A549 treated with Mapracorat at 1 μM for 4 hours (cell line): ENCODE results near the gene TTLL1. TPM values are rescaled to one million over a fixed set of nuclear protein-coding genes. Genes with fewer than 3 reads are reported as not detected.

Source experiments
- total RNA-seq: library from RNA; stranded (reverse); fragments of 200-300 nt; extraction: Qiagen RNA extraction; gene quantifications from 5 replicates; pipeline ENCODE4 v1.2.3, GENCODE V29; 2022

The TTLL1 gene
- total RNA-seq: 2.1 to 3.4 TPM (median 2.6 TPM) in 5 replicates

DNA sequence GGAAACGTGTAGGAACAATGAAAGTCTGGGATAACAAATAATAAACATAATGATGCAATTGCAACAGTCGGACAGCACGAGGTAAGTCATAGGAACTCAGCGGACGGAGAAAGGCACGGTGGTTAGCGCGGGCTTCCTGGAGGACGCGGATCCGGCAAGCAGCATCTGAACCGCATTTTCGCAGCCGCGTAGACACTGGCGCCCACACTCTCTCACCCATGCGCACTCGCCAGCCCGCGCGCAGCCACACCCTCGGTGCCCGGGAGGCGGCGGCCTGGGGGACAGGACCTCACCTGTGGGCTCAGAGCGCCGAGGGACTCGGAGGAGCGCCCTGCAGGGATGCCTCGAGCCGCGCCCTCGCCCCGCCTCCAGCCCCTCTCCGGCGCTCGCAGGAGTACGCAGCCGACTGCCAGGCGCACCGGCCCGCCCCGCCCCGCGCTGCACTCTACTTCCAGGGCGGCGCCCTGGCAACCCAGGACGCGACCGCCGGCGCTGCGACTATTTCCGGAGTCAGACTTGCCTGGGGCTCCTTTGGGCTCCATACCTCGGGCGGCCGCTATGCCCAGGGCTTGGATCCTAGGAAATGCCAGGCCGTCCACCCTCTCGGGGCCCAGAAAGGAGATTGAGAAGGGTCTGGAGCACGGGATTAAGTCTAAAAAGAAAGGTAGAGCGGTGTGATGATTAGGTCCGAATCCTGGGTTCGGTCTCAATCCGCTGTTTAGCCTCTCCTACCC lies at the start of gene TTLL1:
TSS of gene TTLL1 (minus strand) at position 408 of the 734 bp plus-strand sequence. CDS start 13,805 bp downstream, outside the sequence.

GRCh38 chr22:43110444-43110926 lies 21.3 kb upstream of the TTLL1 start, which contains the start of gene BIK:
TSS of gene BIK (plus strand) at chr22:43110750. CDS start at chr22:43124023, 13,273 bp downstream.

GRCh38 chr22:43014869-43015676 lies 74.1 kb downstream of the TTLL1 start, which contains the start of gene PACSIN2:
TSS of gene PACSIN2 (minus strand) at chr22:43015149. CDS start at chr22:42912080, 103,069 bp downstream.

Other genes with a start within 250 kb of the TTLL1 start
- gene ARFGAP3, start 232.1 kb downstream of the TTLL1 start, total RNA-seq: 18.7 to 23.2 TPM (median 22.4 TPM) in 5 replicates
- 133 to 165 TPM (median 163 TPM) in 5 replicates for gene PACSIN2, start 74.2 kb downstream of the TTLL1 start, total RNA-seq
- 1.1 to 2.1 TPM (median 1.8 TPM) in 5 replicates for gene BIK, start 21.4 kb upstream of the TTLL1 start, total RNA-seq
- gene MCAT, start 54.0 kb upstream of the TTLL1 start, total RNA-seq: 15.3 to 29.3 TPM (median 24.4 TPM) in 5 replicates
- gene TSPO, start 62.2 kb upstream of the TTLL1 start, total RNA-seq: 138 to 235 TPM (median 225 TPM) in 5 replicates
- gene TTLL12, start 97.7 kb upstream of the TTLL1 start, total RNA-seq: 16.4 to 24.6 TPM (median 24.0 TPM) in 5 replicates